ENCODE measurements around the gene USP24. TPM values are rescaled to one million over a fixed set of nuclear protein-coding genes. Genes with fewer than 3 reads are reported as not detected.
A peak's percentile ranks its signal among the peaks of the same experiment; 100 is the strongest.

The USP24 gene
- total RNA-seq, 1 donor from 2014 or later, result 58.1 TPM

- no peak for DNase-seq (ENCODE audit: low spot score in 2 of 2, unreplicated experiment in 2 of 2)
- Mint-ChIP-seq H3K9me3 (no peaks in the 10 kb centered on the region), H3K27me3 (ENCODE audit: low read depth) (no peaks in the 10 kb centered on the region), H3K4me3 (no peak overlapping the region), H3K27ac (no peak overlapping the region), H3K36me3 (no peaks in the 10 kb centered on the region), H3K4me1 (peaks cover 44% of the 10 kb centered on the region)
- TF ChIP-seq, protein P1, sequence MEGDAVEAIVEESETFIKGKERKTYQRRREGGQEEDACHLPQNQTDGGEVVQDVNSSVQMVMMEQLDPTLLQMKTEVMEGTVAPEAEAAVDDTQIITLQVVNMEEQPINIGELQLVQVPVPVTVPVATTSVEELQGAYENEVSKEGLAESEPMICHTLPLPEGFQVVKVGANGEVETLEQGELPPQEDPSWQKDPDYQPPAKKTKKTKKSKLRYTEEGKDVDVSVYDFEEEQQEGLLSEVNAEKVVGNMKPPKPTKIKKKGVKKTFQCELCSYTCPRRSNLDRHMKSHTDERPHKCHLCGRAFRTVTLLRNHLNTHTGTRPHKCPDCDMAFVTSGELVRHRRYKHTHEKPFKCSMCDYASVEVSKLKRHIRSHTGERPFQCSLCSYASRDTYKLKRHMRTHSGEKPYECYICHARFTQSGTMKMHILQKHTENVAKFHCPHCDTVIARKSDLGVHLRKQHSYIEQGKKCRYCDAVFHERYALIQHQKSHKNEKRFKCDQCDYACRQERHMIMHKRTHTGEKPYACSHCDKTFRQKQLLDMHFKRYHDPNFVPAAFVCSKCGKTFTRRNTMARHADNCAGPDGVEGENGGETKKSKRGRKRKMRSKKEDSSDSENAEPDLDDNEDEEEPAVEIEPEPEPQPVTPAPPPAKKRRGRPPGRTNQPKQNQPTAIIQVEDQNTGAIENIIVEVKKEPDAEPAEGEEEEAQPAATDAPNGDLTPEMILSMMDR (IDR thresholded peaks at IDR 0.05; ENCODE audit: unreplicated experiment), result no peak
Measured at GRCh38 chr1:55210990-55211801, 4.0 kb downstream of the USP24 start.

- Mint-ChIP-seq H3K9me3 (no peaks in the 10 kb centered on the region), H3K4me3 (no peak overlapping the region), H3K27ac (no peak overlapping the region), H3K4me1 (peaks cover 45% of the 10 kb centered on the region), H3K27me3 (ENCODE audit: low read depth) (no peaks in the 10 kb centered on the region), H3K36me3 (no peaks in the 10 kb centered on the region)
- TF ChIP-seq, protein P1 (IDR thresholded peaks at IDR 0.05; ENCODE audit: unreplicated experiment), result no peak
- no peak for DNase-seq (ENCODE audit: low spot score in 2 of 2, unreplicated experiment in 2 of 2)
Measured at GRCh38 chr1:55209247-55209646, 5.9 kb downstream of the USP24 start.

DNA sequence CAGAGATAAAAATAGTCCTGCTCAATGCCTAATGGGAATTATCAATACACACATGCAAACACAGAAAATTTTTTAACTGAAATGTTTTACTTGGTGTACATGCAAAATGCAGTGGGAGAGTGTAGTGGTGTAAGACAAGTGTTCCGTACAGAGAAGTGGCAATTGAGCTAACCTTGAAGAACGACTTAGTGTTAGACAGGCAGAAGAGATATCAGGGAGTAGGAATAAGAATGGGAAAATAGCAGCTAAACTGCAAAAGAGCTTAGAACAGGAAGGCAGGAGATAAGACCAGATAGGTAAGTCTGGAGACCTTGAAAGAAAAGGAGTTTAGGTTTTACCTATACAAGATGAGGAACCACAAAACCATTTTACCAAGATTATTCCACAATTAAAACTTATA is 9.0 kb downstream of the USP24 start:
- Mint-ChIP-seq H3K36me3 (no peaks in the 10 kb centered on the region), H3K4me3 (no peak overlapping the region), H3K4me1 (peaks cover 26% of the 10 kb centered on the region), H3K9me3 (no peaks in the 10 kb centered on the region), H3K27ac (no peak overlapping the region), H3K27me3 (ENCODE audit: low read depth) (no peaks in the 10 kb centered on the region)
- TF ChIP-seq, protein P1 (IDR thresholded peaks at IDR 0.05; ENCODE audit: unreplicated experiment), result no peak
- DNase-seq (ENCODE audit: low spot score in 2 of 2, unreplicated experiment in 2 of 2), result no peak

DNA sequence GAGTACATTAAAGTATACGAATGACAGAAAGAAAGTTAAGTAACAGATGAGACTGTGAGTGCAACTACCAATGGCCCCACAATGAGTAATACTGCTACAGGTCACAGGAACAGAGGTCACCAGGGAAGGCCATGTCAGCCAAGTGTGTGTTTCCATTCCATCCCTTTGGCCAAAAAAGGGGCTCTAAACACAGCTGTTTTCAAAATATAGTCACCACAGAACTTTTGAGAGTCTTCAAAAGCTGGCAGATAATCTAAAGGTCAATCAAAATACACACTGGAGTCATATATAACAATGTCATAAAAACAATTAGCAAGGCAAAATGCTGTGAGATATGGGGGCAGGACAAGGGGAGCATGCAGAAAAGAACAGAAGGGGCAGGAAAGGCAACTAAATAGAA is 10.2 kb downstream of the USP24 start:
- H3K4me1 Mint-ChIP-seq, result peaks cover 26% of the 10 kb centered on the region
- DNase-seq (ENCODE audit: low spot score in 2 of 2, unreplicated experiment in 2 of 2), result no peak
- peak overlapping the region; percentile 17 for H3K27ac Mint-ChIP-seq
- H3K4me3 Mint-ChIP-seq, result no peak overlapping the region
- no peaks in the 10 kb centered on the region for H3K27me3 Mint-ChIP-seq (ENCODE audit: low read depth)
- H3K9me3 Mint-ChIP-seq, result no peaks in the 10 kb centered on the region
- TF ChIP-seq, protein P1 (IDR thresholded peaks at IDR 0.05; ENCODE audit: unreplicated experiment), result no peak
- no peaks in the 10 kb centered on the region for H3K36me3 Mint-ChIP-seq

- Mint-ChIP-seq H3K36me3 (peaks cover 13% of the 10 kb centered on the region), H3K4me3 (no peak overlapping the region), H3K9me3 (peaks cover 7% of the 10 kb centered on the region), H3K4me1 (peaks cover 24% of the 10 kb centered on the region), H3K27ac (no peak overlapping the region), H3K27me3 (ENCODE audit: low read depth) (no peaks in the 10 kb centered on the region)
- no peak for DNase-seq (ENCODE audit: low spot score in 2 of 2, unreplicated experiment in 2 of 2)
- TF ChIP-seq, protein P1 (IDR thresholded peaks at IDR 0.05; ENCODE audit: unreplicated experiment), result no peak
Measured at GRCh38 chr1:55203064-55203463, 12.1 kb downstream of the USP24 start.

All from mesothelial cell of epicardium (in vitro differentiated cells).